GM21367 (cell line): Measurements from ENCODE around the gene SELENON.

Experiments used
- ATAC-seq: cut with Tn5 transposase; IDR thresholded peaks from one replicate; pipeline ENCODE4 v1.9.1; 2021; ENCODE audit not compliant: unreplicated experiment

SELENON gene

GRCh38 chr1:25792115-25792514 lies 7.9 kb upstream of the SELENON start:
- no peak for ATAC-seq

GRCh38 chr1:25793585-25794170 lies 6.3 kb upstream of the SELENON start:
- no peak for ATAC-seq

GRCh38 chr1:25794325-25794724 lies 5.7 kb upstream of the SELENON start:
- no peak for ATAC-seq

- no peak for ATAC-seq
Observed at GRCh38 chr1:25795211-25795610, 4.8 kb upstream of the SELENON start.

GRCh38 chr1:25795946-25796810 lies 3.8 kb upstream of the SELENON start:
- ATAC-seq: no peak

- no peak for ATAC-seq
Observed at GRCh38 chr1:25796811-25797458, 3.1 kb upstream of the SELENON start.

- no peak for ATAC-seq
Observed at GRCh38 chr1:25797939-25798338, 2.1 kb upstream of the SELENON start.

GRCh38 chr1:25798666-25799351 lies 1.2 kb upstream of the SELENON start:
- ATAC-seq: no peak

- no peak for ATAC-seq
Observed at GRCh38 chr1:25799352-25799934, 550 bp upstream of the SELENON start.

- no peak for ATAC-seq
Observed at GRCh38 chr1:25800703-25801377, 847 bp downstream of the SELENON start.

- ATAC-seq: no peak
Observed at GRCh38 chr1:25802915-25803314, 2.9 kb downstream of the SELENON start.

GRCh38 chr1:25803368-25803767 lies 3.4 kb downstream of the SELENON start:
- ATAC-seq: no peak

GRCh38 chr1:25804244-25804963 lies 4.4 kb downstream of the SELENON start:
- ATAC-seq: no peak

GRCh38 chr1:25804964-25805862 lies 5.2 kb downstream of the SELENON start:
- no peak for ATAC-seq

GRCh38 chr1:25805863-25806225 lies 5.9 kb downstream of the SELENON start:
- no peak for ATAC-seq

GRCh38 chr1:25806418-25806817 lies 6.4 kb downstream of the SELENON start:
- no peak for ATAC-seq

GRCh38 chr1:25807480-25808390 lies 7.7 kb downstream of the SELENON start:
- no peak for ATAC-seq
